IMR-90 (cell line): ENCODE results near the gene ANTXRL. TPM values are rescaled to one million over a fixed set of nuclear protein-coding genes. Genes with fewer than 3 reads are reported as not detected.

Experiments
- ATAC-seq: fragments of 200-7000 bp; cut with Tn5 transposase; 2 replicates; pipeline ENCODE4 v1.9.1; 2020; ENCODE audit warnings: low read depth, mild to moderate bottlenecking, moderate library complexity
- BruUV-seq: library from RNA; stranded (reverse); fragments of 400-500 nt; replicated peaks from 2 replicates; lab custom pipeline; 2021; lab: Mats Ljungman, UMichigan
- CTCF ChIA-PET: fragments of 300-600 bp; formaldehyde crosslinking; extraction: SDS; loops from one replicate; lab custom pipeline; 2021; ENCODE audit warnings: antibody characterized with exemption; lab: Yijun Ruan, JAX
- POLR2A ChIA-PET: fragments of 300-600 bp; sonication (Branson Sonifier 250); formaldehyde crosslinking; loops from one replicate; lab custom pipeline; 2022; ENCODE audit warnings: antibody characterized with exemption; ENCODE audit not compliant: unreplicated experiment; lab: Charles Lee
- DNase-seq: peaks from one replicate; pipeline ENCODE4 v3.0.0; 2013
- H2AFZ ChIP-seq: replicated peaks from 2 replicates; pipeline ENCODE3; 2013; ENCODE audit warnings: low read length, mild to moderate bottlenecking; ENCODE audit not compliant: poor library complexity
- H2AK5ac ChIP-seq: 2 replicates; pipeline ENCODE4 v1.6.1; 2013; ENCODE audit warnings: low read depth, low read length, inconsistent platforms
- H2AK9ac ChIP-seq: replicated peaks from 2 replicates; pipeline ENCODE3; 2013; ENCODE audit warnings: mild to moderate bottlenecking, low read depth, low read length, moderate library complexity; ENCODE audit not compliant: poor library complexity
- H2BK120ac ChIP-seq: 2 replicates; pipeline ENCODE4 v1.6.1; 2013; ENCODE audit warnings: low read depth, low read length, inconsistent platforms
- H2BK15ac ChIP-seq: 3 replicates; pipeline ENCODE4 v1.6.1; 2013; ENCODE audit warnings: low read depth, low read length, inconsistent platforms
- H2BK20ac ChIP-seq: 2 replicates; pipeline ENCODE4 v1.6.1; 2013; ENCODE audit warnings: low read depth, mild to moderate bottlenecking, inconsistent platforms, low read length, moderate library complexity
- H2BK5ac ChIP-seq: 2 replicates; pipeline ENCODE4 v1.6.1; 2013; ENCODE audit warnings: mild to moderate bottlenecking, low read depth, low read length, inconsistent platforms; ENCODE audit not compliant: poor library complexity, severe bottlenecking
- H3K14ac ChIP-seq: replicated peaks from 2 replicates; pipeline ENCODE4 v1.6.1; 2013; ENCODE audit warnings: low read depth, low read length, inconsistent platforms
- H3K18ac ChIP-seq: 2 replicates; pipeline ENCODE4 v1.6.1; 2013; ENCODE audit warnings: low read depth, low read length, control low read depth
- H3K23ac ChIP-seq: 2 replicates; pipeline ENCODE4 v1.6.1; 2013; ENCODE audit warnings: low read depth, low read length, inconsistent platforms
- H3K27ac ChIP-seq: 2 replicates; pipeline ENCODE4 v1.5.1; 2013; ENCODE audit warnings: mild to moderate bottlenecking, control low read depth, low read length; ENCODE audit not compliant: insufficient read depth
- H3K27me3 ChIP-seq: 2 replicates; pipeline ENCODE4 v1.6.1; 2013; ENCODE audit warnings: low read length; ENCODE audit not compliant: control insufficient read depth, insufficient read depth
- H3K36me3 ChIP-seq: 2 replicates; pipeline ENCODE4 v1.6.1; 2013; ENCODE audit warnings: low read length, mixed read lengths; ENCODE audit not compliant: control insufficient read depth, insufficient read depth
- H3K4ac ChIP-seq: 2 replicates; pipeline ENCODE4 v1.6.1; 2013; ENCODE audit warnings: low read depth, low read length, inconsistent platforms
- H3K4me1 ChIP-seq: 2 replicates; pipeline ENCODE4 v1.6.1; 2013; ENCODE audit warnings: low read length, mixed read lengths; ENCODE audit not compliant: control insufficient read depth, insufficient read depth
- H3K4me2 ChIP-seq: 2 replicates; pipeline ENCODE4 v1.6.1; 2013; ENCODE audit warnings: low read depth, mild to moderate bottlenecking, control low read depth, low read length, moderate library complexity
- H3K4me3 ChIP-seq: 2 replicates; pipeline ENCODE4 v1.5.1; 2013; ENCODE audit warnings: low read depth, mild to moderate bottlenecking, control low read depth, low read length, moderate library complexity; ENCODE audit not compliant: insufficient read depth
- H3K56ac ChIP-seq: 2 replicates; pipeline ENCODE4 v1.6.1; 2013; ENCODE audit warnings: low read length, inconsistent platforms; ENCODE audit not compliant: insufficient read depth; ENCODE audit errors: extremely low read depth
- H3K79me1 ChIP-seq, 2 experiments: 2 replicates each; pipeline ENCODE4 v1.6.1; 2013; ENCODE audit warnings: low read length in 2 of 2, inconsistent platforms in 1 of 2, low read depth in 1 of 2
- H3K9ac ChIP-seq: 2 replicates; pipeline ENCODE4 v1.6.1; 2013; ENCODE audit warnings: low read depth, low read length, control low read depth
- H3K9me1 ChIP-seq: 2 replicates; pipeline ENCODE4 v1.6.1; 2013; ENCODE audit warnings: low read length, inconsistent platforms; ENCODE audit not compliant: insufficient read depth
- H3K9me3 ChIP-seq: 2 replicates; pipeline ENCODE4 v1.6.1; 2013; ENCODE audit warnings: low read length; ENCODE audit not compliant: control insufficient read depth, insufficient read depth
- H4K20me1 ChIP-seq: 2 replicates; pipeline ENCODE4 v1.6.1; 2013; ENCODE audit warnings: low read length, inconsistent platforms; ENCODE audit not compliant: insufficient read depth
- H4K5ac ChIP-seq: 2 replicates; pipeline ENCODE4 v1.6.1; 2013; ENCODE audit warnings: mild to moderate bottlenecking, low read depth, low read length, control low read depth
- H4K8ac ChIP-seq, 2 experiments: 2 replicates each; pipeline ENCODE4 v1.6.1; 2013; ENCODE audit warnings: low read depth in 2 of 2, low read length in 2 of 2, control low read depth in 1 of 2, inconsistent platforms in 1 of 2
- H4K91ac ChIP-seq: 2 replicates; pipeline ENCODE4 v1.6.1; 2013; ENCODE audit warnings: low read depth, low read length, inconsistent platforms; ENCODE audit not compliant: insufficient read depth
- CEBPB ChIP-seq: IDR thresholded peaks from 2 replicates; pipeline ENCODE4 v1.6.1; 2012; ENCODE audit warnings: low read depth, low read length, improper control_type of control experiment
- WGBS, 2 experiments: methylation state at CpG; one replicate each; pipeline versions ENCODE4 v1.1.5 to v1.1.7; 2013; ENCODE audit warnings: missing lambda C conversion rate in 2 of 2; ENCODE audit not compliant: insufficient read length in 1 of 2; ENCODE audit errors: extremely low coverage in 2 of 2; 5-methylcytosine and 5-hydroxymethylcytosine counted together
- dilution Hi-C: fragments of 300-500 bp; cut with HindIII; formaldehyde crosslinking; loops from one replicate; pipeline ENCODE4 v1.14.3; 2018; ENCODE audit warnings: low sequenced_read_pairs; ENCODE audit not compliant: unreplicated experiment
- in situ Hi-C: fragments of 300-500 bp; cut with MboI; formaldehyde crosslinking; loops from 3 replicates; pipeline ENCODE4 v1.14.3; 2019; ENCODE audit warnings: low sequenced_read_pairs, inconsistent platforms, mixed read lengths
- intact Hi-C: fragments of 100-400 bp; cut with micrococcal nuclease; formaldehyde crosslinking; loops from 2 replicates; pipeline ENCODE4 v1.10.0; 2022
- polyA plus RNA-seq, 3 experiments: library from polyadenylated mRNA; depleted of rRNA; stranded (reverse); fragments of >200 nt; gene quantifications; 2 replicates each; pipeline ENCODE4 v1.2.3, GENCODE V29; 2012; ENCODE audit warnings: low replicate concordance in 1 of 3
- total RNA-seq: library from RNA; depleted of rRNA; stranded (reverse); fragments of >200 nt; gene quantifications from 2 replicates; pipeline ENCODE4 v1.2.3, GENCODE V29; 2012
- TF ChIP-seq, protein P1 (sequence below): fragments of 150-350 bp; IDR thresholded peaks from 2 replicates; pipeline ENCODE4 v1.6.1; 2016; ENCODE audit warnings: low read depth, mild to moderate bottlenecking, low read length, moderate library complexity, borderline replicate concordance

Gene ANTXRL
- total and polyA plus RNA-seq, 2 of the 4 experiments (the other 2 are of a cell fraction), result not detected

DNA sequence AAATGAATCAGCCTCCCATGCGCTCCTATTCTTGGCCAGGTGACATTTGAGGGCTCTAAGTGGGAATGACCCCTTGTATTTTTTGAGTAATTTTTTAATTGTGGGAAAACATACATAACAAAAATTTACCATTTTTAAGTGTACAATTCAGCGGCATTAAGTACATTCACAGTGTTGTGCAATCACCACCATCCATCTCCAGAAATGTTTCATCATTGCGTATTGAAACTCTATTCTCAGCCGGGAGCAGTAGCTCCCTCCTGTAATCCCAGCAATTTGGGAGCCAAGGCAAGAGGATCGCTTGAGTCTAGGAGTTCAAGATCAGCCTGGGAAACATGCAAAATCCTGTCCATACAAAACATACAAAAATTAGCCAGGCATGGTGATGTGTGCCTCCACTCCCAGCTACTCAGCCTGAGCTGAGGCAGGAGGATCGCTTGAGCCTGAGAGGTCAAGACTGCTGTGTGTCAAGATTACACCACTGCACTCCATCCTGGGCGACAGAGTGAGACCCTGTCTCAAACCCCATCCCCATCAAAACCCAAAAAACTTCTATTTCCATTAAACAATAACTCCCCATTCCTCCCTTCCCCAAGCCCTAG, 2.5 kb downstream of the ANTXRL start:
- no peak overlapping the region for H3K4me3 ChIP-seq
- no peak overlapping the region for H4K91ac ChIP-seq
- in situ Hi-C loops (no loop called here), intact Hi-C loops (no loop called here), dilution Hi-C loops (no loop called here)
- WGBS, 2 experiments, result 80% methylated on average over 4 of the region's 7 CpGs; no CpG with 5 or more reads in 1 of the 2 experiments
- no peaks in the 10 kb centered on the region for H3K27me3 ChIP-seq
- no peak overlapping the region for H2BK15ac ChIP-seq
- no peak overlapping the region for H2BK120ac ChIP-seq
- no peaks in the 10 kb centered on the region for H3K9me3 ChIP-seq
- no peaks in the 10 kb centered on the region for H3K36me3 ChIP-seq
- H3K23ac ChIP-seq, result no peak overlapping the region
- no peak overlapping the region for H2AK5ac ChIP-seq
- TF ChIP-seq, protein P1, sequence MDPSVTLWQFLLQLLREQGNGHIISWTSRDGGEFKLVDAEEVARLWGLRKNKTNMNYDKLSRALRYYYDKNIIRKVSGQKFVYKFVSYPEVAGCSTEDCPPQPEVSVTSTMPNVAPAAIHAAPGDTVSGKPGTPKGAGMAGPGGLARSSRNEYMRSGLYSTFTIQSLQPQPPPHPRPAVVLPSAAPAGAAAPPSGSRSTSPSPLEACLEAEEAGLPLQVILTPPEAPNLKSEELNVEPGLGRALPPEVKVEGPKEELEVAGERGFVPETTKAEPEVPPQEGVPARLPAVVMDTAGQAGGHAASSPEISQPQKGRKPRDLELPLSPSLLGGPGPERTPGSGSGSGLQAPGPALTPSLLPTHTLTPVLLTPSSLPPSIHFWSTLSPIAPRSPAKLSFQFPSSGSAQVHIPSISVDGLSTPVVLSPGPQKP, result no peak
- peak; percentile 88 for TF ChIP-seq CEBPB
- H3K18ac ChIP-seq, result no peak overlapping the region
- H3K4ac ChIP-seq, result no peak overlapping the region
- H2AFZ ChIP-seq, result no peak overlapping the region
- no peak overlapping the region for H3K27ac ChIP-seq
- H3K4me1 ChIP-seq, result no peaks in the 10 kb centered on the region; the same call in 1 of the 2 replicates
- H2BK5ac ChIP-seq, result no peak overlapping the region
- H3K9ac ChIP-seq, result no peak overlapping the region
- H3K9me1 ChIP-seq, result peaks cover 9% of the 10 kb centered on the region
- no peak overlapping the region for H3K4me2 ChIP-seq
- ATAC-seq (no peak), DNase-seq (peak; percentile 13)
- H2AK9ac ChIP-seq, result no peak overlapping the region
- POLR2A ChIA-PET, result no interaction called here
- no TSS peak for BruUV-seq
- H4K20me1 ChIP-seq, result no peaks in the 10 kb centered on the region
- H4K8ac ChIP-seq, result no peak overlapping the region
- no peak overlapping the region for H2BK20ac ChIP-seq
- H3K14ac ChIP-seq, result no peak overlapping the region
- H3K56ac ChIP-seq, result no peak overlapping the region
- peaks cover 0 to 6% of the 10 kb centered on the region in 2 experiments; a peak in 1 of 4 replicates for H3K79me1 ChIP-seq
- H4K5ac ChIP-seq, result no peak overlapping the region
- CTCF ChIA-PET, result no interaction called here
